Lower leg skin (tissue), 3 donors: Measurements from ENCODE around the gene SLC10A6.

Experiments used
- POLR2A ChIP-seq, 2 donors: fragments of 450-650 bp; IDR thresholded peaks; one replicate each; pipeline ENCODE4 v1.6.1; 2016 to 2017; ENCODE audit warnings: antibody characterized with exemption in 2 of 2, mild to moderate bottlenecking in 1 of 2, moderate library complexity in 1 of 2
- TF ChIP-seq, protein P1 (sequence below), 3 donors: fragments of 450-650 bp; IDR thresholded peaks; one replicate each; pipeline ENCODE4 v1.5.1; 2016; ENCODE audit warnings: antibody characterized with exemption in 3 of 3, mild to moderate bottlenecking in 3 of 3, moderate library complexity in 2 of 3

DNA sequence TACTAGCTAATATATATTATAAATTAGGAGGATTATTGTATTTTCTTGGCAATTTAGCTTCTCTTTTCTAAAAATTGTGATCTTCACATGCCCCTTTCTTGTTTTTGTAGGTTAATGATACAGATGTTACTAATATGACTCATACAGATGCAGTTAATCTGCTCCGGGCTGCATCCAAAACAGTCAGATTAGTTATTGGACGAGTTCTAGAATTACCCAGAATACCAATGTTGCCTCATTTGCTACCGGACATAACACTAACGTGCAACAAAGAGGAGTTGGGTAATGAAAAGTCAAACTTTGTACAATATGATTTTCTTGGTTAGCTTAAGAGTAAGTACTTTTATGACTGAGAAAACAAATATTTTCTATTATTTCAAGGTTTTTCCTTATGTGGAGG lies 74.1 kb downstream of the SLC10A6 start:
- TF ChIP-seq, protein P1, sequence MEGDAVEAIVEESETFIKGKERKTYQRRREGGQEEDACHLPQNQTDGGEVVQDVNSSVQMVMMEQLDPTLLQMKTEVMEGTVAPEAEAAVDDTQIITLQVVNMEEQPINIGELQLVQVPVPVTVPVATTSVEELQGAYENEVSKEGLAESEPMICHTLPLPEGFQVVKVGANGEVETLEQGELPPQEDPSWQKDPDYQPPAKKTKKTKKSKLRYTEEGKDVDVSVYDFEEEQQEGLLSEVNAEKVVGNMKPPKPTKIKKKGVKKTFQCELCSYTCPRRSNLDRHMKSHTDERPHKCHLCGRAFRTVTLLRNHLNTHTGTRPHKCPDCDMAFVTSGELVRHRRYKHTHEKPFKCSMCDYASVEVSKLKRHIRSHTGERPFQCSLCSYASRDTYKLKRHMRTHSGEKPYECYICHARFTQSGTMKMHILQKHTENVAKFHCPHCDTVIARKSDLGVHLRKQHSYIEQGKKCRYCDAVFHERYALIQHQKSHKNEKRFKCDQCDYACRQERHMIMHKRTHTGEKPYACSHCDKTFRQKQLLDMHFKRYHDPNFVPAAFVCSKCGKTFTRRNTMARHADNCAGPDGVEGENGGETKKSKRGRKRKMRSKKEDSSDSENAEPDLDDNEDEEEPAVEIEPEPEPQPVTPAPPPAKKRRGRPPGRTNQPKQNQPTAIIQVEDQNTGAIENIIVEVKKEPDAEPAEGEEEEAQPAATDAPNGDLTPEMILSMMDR (IDR thresholded peaks at IDR 0.05): no peak
- TF ChIP-seq POLR2A (IDR thresholded peaks at IDR 0.05): no peak
